A673 (cell line): ENCODE data around the gene MTFMT.

Experiments
- EZH2 ChIP-seq: fragments of 200-600 bp; sonication (generic); IDR thresholded peaks from 2 replicates; pipeline ENCODE4 v1.6.1; 2017; ENCODE audit warnings: borderline replicate concordance, low read depth, mild to moderate bottlenecking, mixed read lengths, antibody characterized with exemption, low read length; ENCODE audit not compliant: poor library complexity, severe bottlenecking
- TF ChIP-seq, protein P1 (sequence below): fragments of 300-800, 200-600 bp; sonication (generic); conservative IDR thresholded peaks from 2 replicates; pipeline ENCODE4 v1.5.1; 2017; ENCODE audit warnings: low read depth, mild to moderate bottlenecking, antibody characterized with exemption, low read length, moderate library complexity, mixed read lengths

DNA sequence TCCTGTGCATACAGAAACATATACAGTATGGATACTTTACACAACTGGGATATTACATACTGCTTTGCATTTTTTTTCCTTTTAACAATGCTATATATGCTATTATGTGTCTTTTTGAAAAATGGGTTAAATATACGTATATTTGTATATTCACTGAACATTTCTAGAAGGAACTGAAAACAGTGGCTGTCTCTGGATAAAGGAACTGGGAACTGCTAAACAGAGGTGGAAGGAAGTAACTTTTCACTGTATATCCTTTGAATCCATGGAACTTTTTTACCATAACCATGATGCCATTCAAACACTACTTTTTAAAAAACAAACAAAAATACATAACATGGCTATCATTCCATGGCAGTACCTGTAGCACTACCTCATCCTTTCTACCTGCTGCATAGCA lies 1.8 kb downstream of the MTFMT start:
- TF ChIP-seq, protein P1, sequence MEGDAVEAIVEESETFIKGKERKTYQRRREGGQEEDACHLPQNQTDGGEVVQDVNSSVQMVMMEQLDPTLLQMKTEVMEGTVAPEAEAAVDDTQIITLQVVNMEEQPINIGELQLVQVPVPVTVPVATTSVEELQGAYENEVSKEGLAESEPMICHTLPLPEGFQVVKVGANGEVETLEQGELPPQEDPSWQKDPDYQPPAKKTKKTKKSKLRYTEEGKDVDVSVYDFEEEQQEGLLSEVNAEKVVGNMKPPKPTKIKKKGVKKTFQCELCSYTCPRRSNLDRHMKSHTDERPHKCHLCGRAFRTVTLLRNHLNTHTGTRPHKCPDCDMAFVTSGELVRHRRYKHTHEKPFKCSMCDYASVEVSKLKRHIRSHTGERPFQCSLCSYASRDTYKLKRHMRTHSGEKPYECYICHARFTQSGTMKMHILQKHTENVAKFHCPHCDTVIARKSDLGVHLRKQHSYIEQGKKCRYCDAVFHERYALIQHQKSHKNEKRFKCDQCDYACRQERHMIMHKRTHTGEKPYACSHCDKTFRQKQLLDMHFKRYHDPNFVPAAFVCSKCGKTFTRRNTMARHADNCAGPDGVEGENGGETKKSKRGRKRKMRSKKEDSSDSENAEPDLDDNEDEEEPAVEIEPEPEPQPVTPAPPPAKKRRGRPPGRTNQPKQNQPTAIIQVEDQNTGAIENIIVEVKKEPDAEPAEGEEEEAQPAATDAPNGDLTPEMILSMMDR = no peak
- no peak for TF ChIP-seq EZH2
